NK-92 treated with Interleukin-12 subunit alpha and Interleukin-12 subunit beta, amount 100 ng/mL, for 24 hours (cell line): Measurements from ENCODE around the gene NDUFA7.
"Not testable (repeated sequence)": the region's sequence is repeated elsewhere in the genome, so short reads cannot be mapped to it uniquely, and the experiment has no call there.

Source experiments
- DNase-seq: peaks from one replicate; lab custom pipeline; 2025; lab: John Stamatoyannopoulos, UW

Gene NDUFA7

GRCh38 chr19:8341504-8341903 lies 20.3 kb upstream of the NDUFA7 start:
- not testable (repeated sequence) for DNase-seq

- no peak for DNase-seq
Observed at GRCh38 chr19:8340341-8341096, 19.3 kb upstream of the NDUFA7 start.

- no peak for DNase-seq
Observed at GRCh38 chr19:8338835-8339234, 17.7 kb upstream of the NDUFA7 start.

- DNase-seq: no peak
Observed at GRCh38 chr19:8337728-8338127, 16.6 kb upstream of the NDUFA7 start.

GRCh38 chr19:8336660-8337059 lies 15.5 kb upstream of the NDUFA7 start:
- DNase-seq: no peak

GRCh38 chr19:8336072-8336569 lies 14.9 kb upstream of the NDUFA7 start:
- no peak for DNase-seq

- DNase-seq: no peak
Observed at GRCh38 chr19:8335343-8336071, 14.3 kb upstream of the NDUFA7 start.

- no peak for DNase-seq
Observed at GRCh38 chr19:8334458-8335342, 13.5 kb upstream of the NDUFA7 start.

- DNase-seq: no peak
Observed at GRCh38 chr19:8333767-8334457, 12.7 kb upstream of the NDUFA7 start.

GRCh38 chr19:8332976-8333766 lies 12.0 kb upstream of the NDUFA7 start:
- no peak for DNase-seq

GRCh38 chr19:8331263-8331845 lies 10.2 kb upstream of the NDUFA7 start:
- DNase-seq: no peak

GRCh38 chr19:8329996-8330395 lies 8.8 kb upstream of the NDUFA7 start:
- no peak for DNase-seq

- DNase-seq: no peak
Observed at GRCh38 chr19:8325454-8325853, 4.3 kb upstream of the NDUFA7 start.

- DNase-seq: no peak
Observed at GRCh38 chr19:8324186-8325050, 3.2 kb upstream of the NDUFA7 start.

- no peak for DNase-seq
Observed at GRCh38 chr19:8323781-8324185, 2.6 kb upstream of the NDUFA7 start.

GRCh38 chr19:8322638-8322997 lies 1.4 kb upstream of the NDUFA7 start:
- DNase-seq: no peak

- DNase-seq: no peak
Observed at GRCh38 chr19:8321986-8322637, 937 bp upstream of the NDUFA7 start.

- no peak for DNase-seq
Observed at GRCh38 chr19:8320564-8321066, 560 bp downstream of the NDUFA7 start.
